Ramos (cell line): Measurements from ENCODE around the gene VSTM4.

Experiments
- in situ Hi-C: fragments of 300-500 bp; cut with MboI; formaldehyde crosslinking; loops from one replicate; pipeline ENCODE4 v1.14.3; 2022; ENCODE audit warnings: low sequenced_read_pairs; ENCODE audit not compliant: unreplicated experiment

Gene VSTM4, protein sequence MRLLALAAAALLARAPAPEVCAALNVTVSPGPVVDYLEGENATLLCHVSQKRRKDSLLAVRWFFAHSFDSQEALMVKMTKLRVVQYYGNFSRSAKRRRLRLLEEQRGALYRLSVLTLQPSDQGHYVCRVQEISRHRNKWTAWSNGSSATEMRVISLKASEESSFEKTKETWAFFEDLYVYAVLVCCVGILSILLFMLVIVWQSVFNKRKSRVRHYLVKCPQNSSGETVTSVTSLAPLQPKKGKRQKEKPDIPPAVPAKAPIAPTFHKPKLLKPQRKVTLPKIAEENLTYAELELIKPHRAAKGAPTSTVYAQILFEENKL

DNA sequence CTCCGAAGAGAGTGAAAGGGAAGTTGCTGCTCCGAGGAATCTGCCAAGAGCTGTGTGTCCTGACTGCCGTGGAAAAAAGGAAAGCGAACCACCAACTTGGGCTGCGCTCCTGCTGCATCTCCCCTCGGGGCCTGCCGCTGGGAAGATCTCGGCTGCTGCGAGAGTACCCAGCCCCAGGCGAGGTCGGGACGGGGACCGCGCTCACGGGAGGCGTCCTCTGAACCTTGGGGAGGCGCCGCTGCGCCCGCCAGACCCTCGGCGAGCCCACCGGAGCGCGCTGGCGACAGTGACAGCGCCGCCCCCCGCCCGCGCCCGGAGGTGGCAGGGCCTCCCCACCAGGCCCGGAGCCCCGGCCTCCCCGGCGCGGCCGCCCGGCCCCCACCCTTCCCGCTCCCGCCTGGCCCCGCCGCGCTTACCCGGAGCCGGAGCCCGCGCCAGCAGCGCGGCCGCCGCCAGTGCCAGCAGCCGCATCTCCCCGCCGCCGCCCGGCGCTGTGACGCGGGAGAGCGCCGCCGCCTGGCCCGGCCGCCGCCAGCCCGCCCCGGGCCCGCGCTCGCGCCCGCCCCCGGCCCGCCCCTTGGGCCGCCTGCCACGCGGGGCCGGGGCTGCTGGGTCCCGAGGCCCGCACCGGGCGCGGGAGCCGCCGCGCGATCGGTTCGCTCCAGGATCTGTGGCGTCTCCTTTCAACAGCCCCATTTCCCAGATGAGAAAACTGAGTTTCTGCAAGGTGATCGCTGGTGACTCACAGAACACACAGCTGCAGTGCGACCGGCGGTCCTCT is at the start of gene VSTM4:
VSTM4 (minus strand) TSS at position 508 of the 781 bp plus-strand sequence; CDS start at position 471, 37 bp downstream.
- in situ Hi-C loops = no loop called here

DNA sequence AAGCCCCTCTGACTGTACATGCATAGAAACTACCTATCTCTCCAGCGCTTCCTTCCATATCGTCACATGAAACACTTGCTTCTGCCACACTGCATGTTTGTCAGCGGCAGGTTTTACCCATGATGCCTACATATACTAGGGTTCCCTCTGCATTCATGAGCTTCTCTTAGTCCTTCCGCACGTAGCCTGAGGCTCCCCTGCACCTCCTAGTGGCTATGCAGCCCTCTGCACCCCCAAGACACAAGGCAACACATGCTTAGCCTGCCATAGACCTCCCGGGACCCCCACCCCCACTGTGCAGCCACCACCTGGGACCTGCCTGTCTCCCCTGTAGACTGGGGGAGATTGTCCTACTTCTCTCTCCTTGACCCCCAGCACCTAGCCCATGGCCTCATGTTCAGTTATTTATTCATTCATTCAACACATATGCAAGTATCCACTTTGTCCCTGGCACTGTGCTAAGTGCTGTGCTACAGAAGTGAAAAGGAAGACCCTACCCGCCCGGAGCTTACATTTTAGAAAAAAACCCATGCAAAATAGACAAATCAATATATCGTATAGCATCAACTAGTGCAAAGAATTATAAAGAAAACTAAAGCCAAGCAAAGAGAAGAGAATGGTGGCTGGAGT is 49.4 kb upstream of the VSTM4 start:
- in situ Hi-C loops = loop anchor here (25.0 kb wide), 1 partner anchor 502 kb away; no protein-coding TSS in a partner anchor

DNA sequence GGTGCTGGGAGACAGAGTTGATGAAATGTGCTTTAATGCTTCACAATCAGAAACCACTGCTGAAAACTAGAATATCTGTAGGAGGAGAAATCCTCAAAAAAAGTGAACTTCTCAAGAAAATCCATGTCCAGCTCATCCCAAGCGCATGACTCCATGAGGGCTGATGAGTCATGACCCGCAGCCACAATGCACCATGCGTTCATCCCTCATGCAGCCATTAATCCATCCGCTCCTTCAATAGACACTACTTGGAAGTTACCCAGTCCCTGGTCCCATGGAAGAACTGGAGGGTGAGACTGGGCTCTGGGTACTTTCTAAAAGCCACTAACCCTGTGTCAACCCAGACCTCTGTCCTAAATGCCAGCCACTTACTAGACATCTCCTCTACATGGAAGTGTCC is 48.4 kb upstream of the VSTM4 start:
- in situ Hi-C loops = loop anchor here (25.0 kb wide), 1 partner anchor 501 kb away; no protein-coding TSS in a partner anchor

DNA sequence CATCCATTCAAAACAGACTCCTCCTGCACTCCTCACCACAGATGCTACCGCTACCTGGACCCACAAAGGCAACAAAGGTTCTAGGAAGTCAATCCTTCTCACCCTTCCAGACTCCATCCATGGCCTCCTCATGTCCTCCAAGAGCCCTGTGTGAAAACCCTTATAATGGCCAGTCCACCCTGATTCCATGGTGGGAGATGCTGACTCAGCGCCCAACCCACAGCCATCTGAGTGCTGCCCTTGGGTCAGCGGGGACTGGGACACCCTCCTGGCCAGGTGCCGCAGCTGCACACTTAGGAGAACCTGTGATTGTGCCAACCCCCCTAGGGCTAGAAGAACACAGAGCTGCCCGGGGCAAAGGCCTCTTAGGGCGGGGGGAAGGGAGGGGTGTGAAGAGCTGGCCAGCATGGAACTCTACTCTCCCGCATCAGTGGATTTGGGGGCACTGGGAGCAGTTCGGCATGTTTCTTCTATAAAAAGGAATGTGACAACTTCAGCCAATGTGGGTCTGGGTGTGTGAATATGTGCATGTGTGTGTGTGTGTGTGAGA is 47.5 kb upstream of the VSTM4 start:
- in situ Hi-C loops = loop anchor here (25.0 kb wide), 1 partner anchor 501 kb away; no protein-coding TSS in a partner anchor

DNA sequence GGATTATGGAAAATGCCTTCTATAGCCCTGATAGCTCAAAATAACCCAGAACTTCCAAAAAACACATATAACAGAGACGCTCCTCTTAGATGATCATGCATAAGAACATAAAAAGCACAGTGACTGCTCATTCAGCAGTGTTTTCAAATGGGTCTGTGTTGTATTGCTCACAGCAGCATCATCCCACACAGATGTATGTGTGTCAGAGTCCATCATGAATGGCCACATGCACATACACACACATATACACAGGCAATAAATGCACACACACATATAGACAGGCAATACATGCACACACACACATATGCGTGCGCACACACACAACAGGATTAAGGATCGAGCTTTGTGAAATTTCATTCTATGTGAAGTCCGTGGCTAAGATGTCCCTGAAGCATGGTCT is 46.7 kb upstream of the VSTM4 start:
- in situ Hi-C loops = loop anchor here (25.0 kb wide), 1 partner anchor 500 kb away; no protein-coding TSS in a partner anchor

DNA sequence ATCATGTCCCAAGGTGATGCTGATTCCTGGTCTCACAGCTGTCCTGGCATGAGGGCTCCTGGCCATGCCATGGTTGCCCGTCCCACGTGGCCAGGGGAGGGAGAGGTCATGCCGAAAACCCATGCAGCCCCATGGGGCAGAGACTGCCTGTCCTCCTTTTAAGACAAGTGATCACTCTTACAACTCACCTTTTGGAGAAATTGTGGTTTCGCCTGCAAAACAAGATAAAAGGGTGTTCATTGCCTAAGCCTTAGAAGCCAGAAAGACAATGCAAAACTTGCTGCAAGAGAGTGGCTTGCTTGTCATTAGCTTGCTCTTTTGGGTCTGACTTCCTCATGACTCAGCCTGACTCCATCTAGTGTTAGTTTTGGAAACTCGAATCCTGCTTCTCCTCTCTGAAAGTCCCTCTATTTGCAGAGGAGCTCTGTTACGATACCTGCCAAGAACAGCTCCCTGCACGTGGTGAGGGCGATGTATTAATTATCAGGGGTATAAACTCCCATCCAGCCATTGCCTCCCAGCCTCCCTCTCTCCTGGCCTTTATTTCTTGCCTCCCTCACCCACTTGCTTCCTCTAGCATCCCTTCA is 46.2 kb upstream of the VSTM4 start:
- in situ Hi-C loops = loop anchor here (25.0 kb wide), 1 partner anchor 499 kb away; no protein-coding TSS in a partner anchor

DNA sequence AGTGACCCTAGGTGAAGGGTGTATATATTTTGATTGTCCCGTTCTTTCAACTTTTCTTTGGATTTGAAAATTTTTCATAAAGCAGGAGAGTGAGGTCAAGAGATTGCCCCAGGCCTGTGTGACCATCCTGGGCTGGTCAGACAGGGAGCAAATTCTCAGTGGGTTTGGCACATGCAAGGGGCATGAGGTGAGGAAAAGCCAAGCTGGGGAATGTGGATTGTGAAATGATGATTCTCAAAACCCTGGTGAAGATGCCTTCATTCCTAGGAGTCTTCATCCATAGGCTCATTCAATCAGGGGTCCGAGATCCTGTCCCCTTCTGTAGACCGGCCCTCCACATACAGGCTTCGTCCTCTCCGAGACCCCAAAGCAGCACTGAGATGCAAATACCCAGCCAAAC is 45.5 kb upstream of the VSTM4 start:
- in situ Hi-C loops = loop anchor here (25.0 kb wide), 1 partner anchor 499 kb away; no protein-coding TSS in a partner anchor

DNA sequence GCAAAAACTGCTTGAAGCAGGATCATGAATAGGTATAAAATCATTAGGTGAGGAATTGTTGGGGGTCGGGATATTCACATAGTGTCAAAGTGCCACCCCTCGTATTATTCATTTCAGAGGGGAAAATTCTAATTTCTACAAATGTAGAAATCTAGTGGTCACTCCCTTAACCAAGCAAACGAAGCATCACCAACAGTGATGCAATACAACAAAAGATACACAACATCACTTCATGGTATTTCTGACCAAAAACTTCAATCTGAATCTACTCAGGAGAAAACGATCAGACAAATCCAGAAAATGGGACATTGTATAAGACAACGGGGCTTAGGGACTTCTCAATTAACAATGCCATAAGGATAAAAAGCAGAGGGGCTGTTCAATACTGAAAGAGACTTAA is 44.8 kb upstream of the VSTM4 start:
- in situ Hi-C loops = loop anchor here (25.0 kb wide), 1 partner anchor 498 kb away; no protein-coding TSS in a partner anchor

DNA sequence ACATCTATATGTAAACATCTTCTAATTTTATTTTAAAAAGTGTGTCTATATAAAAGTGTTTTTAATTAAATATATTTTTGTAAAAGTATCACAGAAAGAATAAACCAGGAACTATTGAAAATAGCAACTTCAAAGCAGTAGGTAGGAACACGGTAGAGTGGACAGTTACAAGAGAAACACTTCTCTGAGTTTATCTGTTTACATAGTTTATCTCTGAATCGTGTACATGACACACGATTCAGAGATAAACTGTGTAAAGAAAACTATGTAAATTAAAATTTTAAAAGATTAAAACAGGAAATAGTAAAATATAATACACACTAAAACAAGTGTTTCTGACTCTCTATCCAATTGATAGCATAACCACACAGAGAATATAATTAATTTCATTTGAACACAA is 43.6 kb upstream of the VSTM4 start:
- in situ Hi-C loops = loop anchor here (25.0 kb wide), 1 partner anchor 497 kb away; no protein-coding TSS in a partner anchor

DNA sequence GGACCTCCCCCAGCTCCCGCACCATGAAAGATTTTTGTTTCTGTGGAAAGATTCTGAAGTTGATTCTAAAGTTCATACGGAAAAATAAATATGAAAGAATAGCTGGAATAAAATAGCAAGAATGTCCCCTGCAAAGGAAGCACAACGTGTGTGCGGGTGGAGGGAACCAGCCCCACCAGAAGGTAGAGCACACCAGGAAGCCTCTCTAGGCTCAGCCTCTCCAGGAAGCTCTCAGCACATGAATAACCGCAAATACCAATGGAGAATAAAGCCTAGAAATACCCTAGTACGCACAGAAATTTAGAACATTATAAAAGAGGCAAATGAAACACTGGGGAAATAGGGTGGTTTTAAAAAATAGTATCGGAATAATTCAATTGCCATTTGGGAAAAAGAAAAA is 43.1 kb upstream of the VSTM4 start:
- in situ Hi-C loops = loop anchor here (25.0 kb wide), 1 partner anchor 496 kb away; no protein-coding TSS in a partner anchor

DNA sequence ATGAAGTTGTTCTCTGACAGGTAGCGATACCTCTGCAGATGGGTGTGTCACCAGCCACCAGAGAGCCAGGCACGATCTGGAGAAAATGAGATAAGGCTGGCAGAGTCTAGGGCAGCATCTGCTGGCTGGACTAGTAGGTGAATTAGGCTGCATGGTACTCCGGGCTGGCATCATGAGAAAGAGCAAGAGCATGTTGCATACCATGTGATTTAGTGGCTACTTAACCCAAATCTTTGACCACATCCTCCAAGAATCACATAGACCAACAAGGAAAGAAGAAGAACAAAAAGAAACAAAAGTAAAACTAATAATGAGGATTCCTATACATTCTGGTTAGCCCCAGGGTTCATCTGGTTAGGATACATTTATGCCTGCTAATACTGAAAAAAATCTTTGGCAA is 41.9 kb upstream of the VSTM4 start:
- in situ Hi-C loops = loop anchor here (25.0 kb wide), 1 partner anchor 495 kb away; no protein-coding TSS in a partner anchor

DNA sequence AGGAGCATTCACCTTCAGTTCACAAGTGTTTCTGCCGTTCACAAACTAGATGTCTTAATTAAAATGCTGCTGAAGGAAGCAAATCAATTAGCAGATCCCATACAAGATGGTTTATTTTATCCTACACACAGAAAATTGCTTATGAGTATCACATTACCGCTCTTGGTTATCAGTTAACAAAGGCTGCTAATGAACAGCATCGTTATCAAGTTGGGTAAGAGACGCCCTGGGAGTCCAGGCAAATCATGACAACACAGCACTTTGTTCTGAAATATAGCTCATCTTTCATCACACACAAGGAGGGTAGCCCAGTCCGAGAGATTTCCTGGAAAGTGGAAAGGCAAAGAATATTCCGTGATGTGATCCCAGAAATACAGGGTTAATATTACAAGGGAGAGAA is 39.3 kb upstream of the VSTM4 start:
- in situ Hi-C loops = loop anchor here (25.0 kb wide), 1 partner anchor 492 kb away; no protein-coding TSS in a partner anchor

DNA sequence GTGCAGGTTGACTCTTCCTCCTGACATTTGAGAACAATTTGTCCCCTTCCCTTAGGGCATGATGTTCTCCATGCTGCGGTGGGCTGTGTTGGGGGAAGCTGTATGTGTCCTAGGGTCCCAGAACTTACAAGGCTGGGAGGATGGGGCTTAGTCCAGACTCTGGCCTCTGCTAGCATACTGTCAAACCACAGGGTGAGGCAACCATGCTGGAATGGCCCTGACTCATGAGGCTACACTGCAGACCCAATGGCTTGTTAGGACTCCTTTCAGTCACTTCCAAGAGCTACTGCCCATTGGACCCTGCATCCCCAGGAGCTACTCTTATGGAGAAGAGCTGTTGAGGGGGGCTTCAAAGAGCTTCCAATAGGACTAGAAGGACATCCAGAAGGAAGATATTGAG is 38.6 kb upstream of the VSTM4 start:
- in situ Hi-C loops = loop anchor here (25.0 kb wide), 1 partner anchor 492 kb away; no protein-coding TSS in a partner anchor

DNA sequence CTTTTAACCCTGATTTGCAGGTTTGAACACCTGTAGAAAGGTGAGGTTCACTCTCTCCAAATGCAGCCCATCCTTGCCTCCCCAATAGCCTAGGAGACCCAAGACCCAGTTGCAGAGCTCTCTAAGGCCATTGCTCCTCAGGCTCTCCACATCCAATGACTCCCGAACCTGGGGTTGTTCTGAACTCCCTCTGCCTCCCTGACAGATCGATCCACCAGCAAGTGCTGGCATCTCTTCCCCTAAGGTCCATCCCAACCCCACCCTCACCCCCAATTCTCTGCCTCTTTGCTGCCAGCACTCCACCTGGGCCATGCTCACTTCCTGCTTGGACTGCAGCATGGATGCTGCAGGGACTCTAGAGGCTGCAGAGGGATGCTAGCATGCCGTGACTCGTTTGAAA is 37.8 kb upstream of the VSTM4 start:
- in situ Hi-C loops = loop anchor here (25.0 kb wide), 1 partner anchor 491 kb away; no protein-coding TSS in a partner anchor

DNA sequence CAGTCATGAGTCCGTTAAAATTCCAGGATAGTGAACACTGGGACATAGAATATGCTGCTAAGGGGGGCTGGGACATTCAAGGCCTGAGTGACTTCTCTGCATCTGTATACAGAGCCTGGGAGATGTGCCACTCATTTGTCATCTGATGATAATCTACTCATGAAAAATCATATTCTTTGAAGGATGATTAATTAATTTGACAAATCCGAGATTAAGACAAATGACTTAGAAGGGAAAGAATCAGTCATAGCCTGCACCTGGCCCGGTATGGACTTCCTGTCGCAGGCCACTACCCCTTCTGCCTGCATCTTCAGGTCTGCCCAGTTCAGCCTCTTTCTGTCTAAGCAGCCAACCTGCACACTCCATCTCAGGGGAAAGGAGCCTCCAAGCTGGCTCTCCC is 37.3 kb upstream of the VSTM4 start:
- in situ Hi-C loops = loop anchor here (25.0 kb wide), 1 partner anchor 490 kb away; no protein-coding TSS in a partner anchor

DNA sequence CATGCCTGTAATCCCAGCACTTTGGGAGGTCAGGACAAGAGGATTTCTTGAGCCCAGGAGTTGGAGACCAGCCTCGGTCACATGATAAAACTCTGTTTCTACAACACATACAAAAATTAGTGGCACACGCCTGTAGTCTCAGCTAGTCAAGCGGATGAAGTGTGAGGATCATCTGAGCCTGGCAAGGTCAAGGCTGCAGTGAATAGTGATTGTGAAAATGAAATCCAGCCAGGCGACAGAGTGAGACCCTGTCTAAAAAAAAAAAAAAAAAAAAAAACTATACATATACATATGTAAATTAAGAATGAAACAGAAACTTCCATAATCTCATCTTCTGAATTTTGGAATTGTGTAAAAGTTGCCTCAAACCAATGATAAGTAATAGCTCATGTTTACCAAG is 36.7 kb upstream of the VSTM4 start:
- in situ Hi-C loops = loop anchor here (25.0 kb wide), 1 partner anchor 490 kb away; no protein-coding TSS in a partner anchor

DNA sequence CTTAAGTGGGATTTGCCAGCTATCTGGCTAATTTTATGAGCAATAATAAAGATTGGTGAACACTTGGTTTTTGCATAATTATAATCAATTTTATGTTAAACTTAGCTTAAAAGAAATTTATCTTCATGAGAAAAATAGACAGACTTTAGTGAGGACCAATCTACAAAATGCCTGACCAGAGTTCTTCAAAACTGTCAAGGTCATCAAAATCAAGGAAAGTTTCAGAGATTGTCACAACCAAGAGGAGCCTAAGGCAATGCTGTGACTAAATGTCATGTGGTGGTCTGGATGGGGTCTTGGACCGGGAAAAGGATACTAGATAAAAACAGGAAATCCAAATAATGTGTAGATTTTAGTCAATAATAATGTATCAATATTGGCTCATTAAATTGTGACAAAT is 36.2 kb upstream of the VSTM4 start:
- in situ Hi-C loops = loop anchor here (25.0 kb wide), 1 partner anchor 489 kb away; no protein-coding TSS in a partner anchor

DNA sequence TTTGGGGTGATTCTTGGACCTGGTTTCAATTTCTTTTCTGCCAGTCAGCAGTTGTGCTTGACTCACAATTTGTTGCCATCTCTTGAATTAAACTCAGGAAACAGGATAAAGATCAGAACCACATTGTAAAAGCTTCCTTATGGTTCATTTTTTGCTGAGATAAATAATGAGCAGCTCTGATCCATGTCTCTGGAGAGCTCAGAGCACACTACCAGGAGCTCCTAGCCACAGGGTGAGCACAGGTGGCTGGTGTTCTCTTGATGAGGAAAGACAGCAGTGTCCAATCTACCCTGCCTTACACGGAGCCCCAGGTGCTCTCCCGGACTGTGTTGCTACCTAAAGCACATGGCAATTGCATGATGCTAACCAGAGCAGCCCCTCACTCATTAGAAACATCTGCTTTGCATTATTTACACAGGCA is 35.7 kb upstream of the VSTM4 start:
- in situ Hi-C loops = loop anchor here (25.0 kb wide), 1 partner anchor 489 kb away; no protein-coding TSS in a partner anchor

DNA sequence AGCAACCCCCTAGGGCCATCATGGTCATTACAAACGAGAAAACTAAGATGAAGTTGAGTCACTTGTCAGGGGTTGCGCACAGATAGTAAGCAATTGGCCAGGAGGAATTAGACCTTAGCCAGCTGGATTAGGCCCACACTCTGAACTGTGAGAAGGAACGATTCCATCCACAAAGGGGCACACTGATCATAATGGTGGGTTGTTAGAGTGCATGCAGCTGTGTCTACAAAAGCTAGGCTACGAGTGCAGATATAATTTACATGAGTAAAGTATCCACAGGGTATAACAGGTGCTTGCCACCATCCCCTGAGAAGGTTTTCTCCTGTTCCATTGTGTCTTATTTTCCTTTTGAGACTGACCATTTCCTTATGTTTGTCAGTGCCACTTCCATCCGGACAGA is 35.1 kb upstream of the VSTM4 start:
- in situ Hi-C loops = loop anchor here (25.0 kb wide), 1 partner anchor 488 kb away; no protein-coding TSS in a partner anchor
